Activated CD8-positive, alpha-beta memory T cell treated with anti-CD3 and anti-CD28 coated beads for 4 hours (primary cell): ENCODE results near the gene TPM4.
A peak's percentile ranks its signal among the peaks of the same experiment; 100 is the strongest.

Experiments
- DNase-seq, 2 donors: peaks; one replicate each; pipeline ENCODE4 v3.0.0-alpha.2; 2020; ENCODE audit warnings: low read depth in 2 of 2

TPM4 gene

DNA sequence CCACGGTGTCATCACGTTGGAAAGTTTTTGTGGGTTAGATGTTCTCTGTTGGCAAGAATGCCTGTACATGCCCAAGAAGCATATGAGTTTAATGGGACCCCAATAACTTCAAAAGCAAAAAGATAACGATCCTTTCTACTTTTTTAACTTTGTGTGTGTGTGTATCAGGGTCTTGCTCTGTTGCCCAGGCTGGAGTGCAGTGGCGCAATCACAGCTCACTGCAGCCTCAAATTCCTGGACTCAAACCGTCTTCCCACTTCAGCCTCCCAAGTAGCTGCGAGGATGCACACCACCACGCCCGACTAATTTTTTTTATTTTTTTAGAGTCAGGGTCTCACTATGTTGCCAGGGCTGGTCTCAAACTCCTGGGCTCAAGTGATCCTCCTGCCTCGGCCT lies 34.3 kb upstream of the TPM4 start:
- no peak for DNase-seq

DNA sequence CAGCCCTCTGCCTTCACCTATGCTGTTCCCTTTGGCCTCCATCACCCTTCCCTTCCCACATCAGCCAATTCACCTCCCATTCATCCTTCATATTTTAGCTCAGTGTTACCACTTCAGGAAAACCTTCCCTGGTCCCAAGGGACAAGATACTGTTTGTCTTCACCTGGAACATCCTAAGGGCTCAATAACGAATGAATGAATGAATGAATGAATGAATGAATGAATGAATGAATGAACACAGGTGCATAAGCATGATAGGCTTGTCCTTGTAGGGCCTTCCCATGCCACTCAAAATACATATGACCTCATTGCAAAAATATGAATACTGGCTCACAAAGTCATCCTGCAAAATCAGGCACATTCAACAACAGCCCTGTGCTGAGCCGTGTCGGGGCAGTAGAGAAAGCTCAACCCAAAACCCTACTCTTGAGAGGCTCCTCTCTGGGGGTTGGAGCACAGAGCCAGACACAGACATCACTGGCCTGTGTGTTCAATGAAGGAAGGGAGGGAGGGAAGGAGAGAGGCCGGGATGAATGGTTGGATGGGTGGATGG lies 33.7 kb upstream of the TPM4 start:
- DNase-seq: no peak

DNA sequence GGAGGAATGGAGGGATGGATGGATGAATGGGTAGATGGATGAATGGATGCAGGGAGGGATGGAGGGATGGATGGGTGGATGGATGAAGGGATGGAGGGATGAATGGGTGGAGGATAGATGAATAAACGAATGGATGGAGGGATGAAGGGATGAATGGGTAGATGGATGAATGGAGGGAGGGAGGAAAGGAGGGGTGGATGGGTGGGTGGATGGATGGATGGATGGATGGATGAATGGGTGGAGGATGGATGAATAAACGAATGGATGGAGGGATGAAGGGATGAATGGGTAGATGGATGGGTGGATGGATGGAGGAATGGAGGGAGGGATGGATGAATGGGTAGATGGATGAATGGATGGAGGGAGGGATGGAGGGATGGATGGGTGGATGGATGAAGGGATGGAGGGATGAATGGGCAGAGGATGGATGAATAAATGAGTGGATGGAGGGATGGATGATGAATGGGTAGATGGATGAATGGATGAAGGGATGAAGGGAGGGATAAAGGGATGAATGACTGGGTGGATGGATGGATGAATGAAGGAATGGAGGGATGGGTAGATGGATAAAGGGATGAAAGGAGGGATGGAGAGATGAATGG lies 33.0 kb upstream of the TPM4 start:
- no peak for DNase-seq

DNA sequence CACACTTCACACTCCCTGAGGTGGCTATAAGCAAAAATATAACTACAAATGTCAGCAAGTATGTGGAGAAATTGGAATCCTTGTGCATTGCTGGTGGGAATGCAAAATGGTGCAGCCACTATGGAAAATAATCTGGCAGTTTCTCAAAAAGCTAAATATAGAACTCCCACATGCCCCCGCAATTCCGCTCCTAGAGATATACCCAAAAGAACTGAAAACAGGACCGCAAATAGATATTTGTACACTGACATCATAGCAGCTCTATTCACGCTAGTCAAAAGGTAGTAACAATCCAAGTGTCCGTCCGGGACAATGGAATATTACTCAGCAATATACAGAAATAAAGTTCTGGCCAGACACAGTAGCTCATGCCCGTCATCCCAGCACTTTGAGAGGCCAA lies 31.5 kb upstream of the TPM4 start:
- no peak for DNase-seq

DNA sequence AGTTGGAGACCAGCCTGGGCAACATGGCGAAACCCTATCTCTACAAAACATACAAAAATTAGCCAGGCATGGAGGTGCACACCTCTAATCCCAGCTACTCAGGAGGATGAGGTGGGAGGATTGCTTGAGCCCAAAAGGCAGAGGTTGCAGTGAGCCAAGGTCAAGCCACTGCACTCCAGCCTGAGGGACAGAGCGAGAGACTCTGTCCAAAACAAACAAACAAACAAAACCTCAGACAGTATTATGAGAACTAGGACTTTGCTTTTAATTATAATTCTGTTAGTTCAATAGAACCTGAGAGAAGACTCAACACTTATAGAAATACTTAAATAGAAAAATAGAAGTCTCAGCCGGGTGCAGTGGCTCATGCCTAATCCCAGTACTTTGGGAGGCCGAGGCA lies 31.1 kb upstream of the TPM4 start:
- DNase-seq: no peak

DNA sequence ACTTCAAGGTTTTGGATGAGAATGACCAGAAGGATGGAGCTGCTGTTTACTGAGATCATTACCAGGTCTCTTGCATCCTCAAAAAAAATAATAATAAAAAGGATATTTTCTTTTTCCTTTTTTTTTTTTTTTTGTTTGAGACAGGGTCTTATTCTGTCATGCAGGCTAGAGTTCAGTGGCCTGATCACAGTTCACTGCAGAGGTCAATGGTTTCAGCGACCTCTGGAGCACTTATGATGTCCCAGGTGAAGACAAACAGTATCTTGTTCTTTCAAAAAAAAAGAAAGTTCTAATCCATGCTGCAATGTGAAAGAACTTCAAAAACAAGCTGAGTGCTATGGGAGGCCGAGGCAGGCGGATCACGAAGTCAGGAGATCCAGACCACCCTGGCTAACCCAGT lies 30.4 kb upstream of the TPM4 start:
- DNase-seq: no peak

DNA sequence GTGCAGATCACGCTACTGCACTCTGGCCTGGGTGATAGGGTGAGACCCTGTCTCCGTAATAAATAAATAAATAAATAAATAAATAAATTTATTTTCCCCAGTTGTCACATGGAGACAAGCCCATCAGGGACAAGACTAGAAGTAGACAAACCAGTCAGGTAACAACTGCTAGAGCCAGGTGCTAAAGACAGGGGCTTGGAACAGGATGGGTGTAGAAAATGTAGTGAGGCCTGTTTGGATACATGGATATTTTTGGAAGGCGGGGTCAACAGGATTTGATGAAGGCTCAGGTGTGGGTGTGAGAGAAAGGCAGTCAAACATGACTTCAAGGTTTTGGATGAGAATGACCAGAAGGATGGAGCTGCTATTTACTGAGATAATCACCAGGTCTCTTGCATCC lies 27.7 kb upstream of the TPM4 start:
- DNase-seq: no peak

DNA sequence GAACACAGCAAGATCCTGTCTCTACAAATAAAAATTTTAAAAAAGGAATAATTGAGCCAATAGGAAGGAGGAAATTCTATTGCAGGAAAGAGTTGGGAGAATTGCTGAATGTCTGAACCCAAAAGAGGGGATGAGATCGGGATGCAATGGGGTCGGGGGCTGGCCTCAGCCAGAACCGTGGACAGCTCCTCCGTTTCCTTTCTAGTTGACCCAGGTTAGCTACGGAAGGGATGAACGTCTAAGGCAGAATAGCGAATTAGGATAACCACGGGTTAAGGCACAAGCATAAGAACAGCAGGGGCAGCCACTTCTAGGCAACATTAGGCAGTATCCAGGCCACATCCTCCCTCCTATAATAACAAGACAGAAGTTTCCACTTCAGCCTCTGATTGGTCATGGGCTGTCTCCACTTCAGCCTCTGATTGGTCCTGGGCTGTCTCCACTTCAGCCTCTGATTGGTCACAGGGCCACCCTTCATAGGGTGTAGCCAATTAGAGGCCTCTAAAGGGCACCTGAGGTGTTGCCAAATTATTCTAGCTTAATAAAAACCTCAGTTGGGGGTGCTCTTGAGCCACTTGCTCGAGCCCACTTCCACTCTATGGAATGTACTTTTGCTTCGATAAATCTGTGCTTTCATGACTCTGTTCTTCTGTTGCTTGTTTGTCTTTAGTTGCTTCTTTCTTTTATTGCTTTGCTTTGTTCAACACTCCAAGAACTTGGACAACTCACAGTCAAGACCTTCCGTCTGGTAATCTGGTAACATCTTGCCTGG lies 24.9 kb upstream of the TPM4 start:
- DNase-seq: peak in 1 of 2 donors; percentile 17

DNA sequence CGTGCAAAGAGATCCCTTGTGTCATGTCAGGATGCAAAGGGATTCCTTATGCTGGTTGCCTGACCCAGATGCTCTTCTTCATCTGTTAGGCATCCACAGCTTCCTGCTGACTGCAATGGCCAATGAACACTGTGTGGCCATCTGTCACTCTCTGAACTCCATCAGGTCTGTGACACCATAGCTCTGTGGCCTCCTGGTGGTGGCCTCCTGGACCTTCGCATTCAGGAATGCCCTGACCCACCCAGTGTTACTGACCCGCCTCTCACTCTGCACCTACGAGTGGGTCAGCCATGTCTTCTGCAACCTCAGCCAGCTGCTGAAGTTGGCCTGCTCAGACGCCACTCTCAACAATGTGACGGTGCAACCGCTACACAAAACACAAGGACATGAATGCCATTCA lies 23.9 kb upstream of the TPM4 start:
- DNase-seq: no peak

DNA sequence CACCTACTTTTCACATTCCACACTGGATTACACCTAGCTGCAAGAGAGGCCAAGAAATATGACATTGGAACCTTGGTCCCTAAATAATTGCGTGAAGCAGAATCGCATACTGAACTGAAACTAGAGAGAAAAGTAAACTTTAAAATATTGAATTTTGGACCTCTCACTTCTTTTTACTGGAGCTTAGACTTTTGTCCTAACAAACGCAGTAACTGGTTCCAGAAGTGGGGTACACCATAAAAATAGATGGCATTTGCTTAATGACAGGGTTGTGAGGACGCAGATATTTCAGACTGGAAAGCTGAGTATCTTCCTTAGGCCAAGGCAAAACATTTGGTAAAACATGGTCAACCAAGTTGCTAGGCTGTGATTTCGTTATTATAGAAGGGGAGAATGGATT lies 19.2 kb upstream of the TPM4 start:
- DNase-seq: no peak

DNA sequence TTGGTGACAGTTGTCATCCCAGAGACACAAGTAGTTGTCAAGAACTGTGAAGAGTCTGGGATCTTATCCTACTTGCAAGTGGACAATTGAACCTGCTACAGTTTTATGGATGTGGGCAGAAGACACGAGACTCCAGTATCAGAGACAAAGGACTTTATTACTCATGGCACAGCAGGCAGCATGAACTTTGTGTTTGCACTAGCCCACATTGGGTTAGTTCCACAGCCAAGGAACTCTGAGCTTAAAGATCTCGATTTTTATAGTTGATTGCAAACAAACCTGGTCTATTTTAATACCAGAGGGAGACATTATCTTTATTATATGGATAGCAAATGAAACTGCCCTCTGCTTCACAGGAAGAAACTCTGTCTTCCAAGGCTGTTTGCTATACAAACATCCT lies 16.0 kb upstream of the TPM4 start:
- DNase-seq: no peak

DNA sequence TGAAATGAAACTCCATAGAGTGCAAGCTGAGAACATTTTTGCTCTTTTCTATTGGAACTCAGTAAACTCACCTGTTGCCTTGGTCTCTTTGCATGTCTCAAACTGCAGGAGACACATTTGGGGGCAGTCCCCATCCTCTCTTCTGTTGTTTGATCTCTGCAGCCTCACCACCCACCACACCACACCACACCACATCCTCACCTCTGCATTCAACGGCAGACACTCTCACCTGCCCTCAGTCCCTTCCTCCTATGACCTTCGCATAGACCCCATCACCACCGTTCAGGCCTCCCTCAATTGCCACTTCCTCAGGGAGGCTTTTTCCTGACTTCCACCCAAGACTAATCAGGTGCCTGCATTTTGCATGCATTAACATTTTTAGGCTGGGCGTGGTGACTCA lies 14.4 kb upstream of the TPM4 start:
- DNase-seq: no peak

DNA sequence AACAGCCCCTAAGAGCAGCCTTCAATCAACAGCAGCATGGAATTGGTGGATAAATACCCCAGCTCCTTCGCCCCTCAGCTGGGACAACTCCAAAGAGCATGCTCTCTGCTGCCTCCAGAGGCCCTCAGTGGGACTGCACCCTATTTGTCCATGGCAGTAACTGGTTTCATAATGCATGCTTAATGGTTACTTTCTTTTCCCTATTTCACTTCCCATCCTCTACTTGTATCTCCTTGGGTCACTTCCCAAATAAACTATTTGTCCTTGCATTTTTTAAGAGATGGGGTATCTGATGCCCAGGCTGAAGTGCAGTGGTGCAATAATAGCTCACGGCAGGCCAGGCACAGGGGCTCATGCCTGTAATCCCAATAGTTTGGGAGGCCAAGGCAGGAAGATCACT lies 13.5 kb upstream of the TPM4 start:
- no peak for DNase-seq

DNA sequence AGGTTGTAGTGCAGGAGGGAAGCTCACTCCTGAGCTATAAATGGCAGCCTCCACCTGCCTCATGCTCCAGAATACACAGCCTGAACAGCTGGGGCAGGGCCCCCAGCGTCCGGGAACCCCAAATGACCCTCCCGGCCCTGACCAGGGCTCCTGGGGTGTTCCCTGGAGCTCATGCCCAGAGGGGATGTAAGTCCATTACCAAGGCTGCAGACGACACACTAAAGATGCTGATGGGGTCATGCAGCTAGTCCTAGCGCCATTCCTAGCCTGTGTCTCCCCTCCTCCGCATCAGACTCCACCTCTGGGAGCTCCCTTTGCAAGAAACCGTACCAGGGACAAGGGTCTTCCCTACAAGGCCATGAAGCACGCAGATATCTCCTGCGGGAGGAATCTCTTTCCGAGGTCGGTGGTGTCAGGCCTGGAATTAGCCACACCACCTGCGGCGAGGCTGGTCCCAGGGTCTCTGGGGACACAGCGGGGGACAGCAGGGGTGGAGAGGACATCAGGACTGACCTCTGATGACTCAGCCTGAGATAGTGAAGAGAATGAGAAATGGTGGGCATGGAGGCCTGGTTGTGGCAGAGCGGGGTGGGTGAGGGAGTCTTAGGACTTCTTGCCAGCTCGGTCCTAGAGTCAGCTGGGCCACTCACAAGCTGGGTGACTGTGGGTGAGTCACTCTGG lies 11.9 kb upstream of the TPM4 start:
- no peak for DNase-seq

DNA sequence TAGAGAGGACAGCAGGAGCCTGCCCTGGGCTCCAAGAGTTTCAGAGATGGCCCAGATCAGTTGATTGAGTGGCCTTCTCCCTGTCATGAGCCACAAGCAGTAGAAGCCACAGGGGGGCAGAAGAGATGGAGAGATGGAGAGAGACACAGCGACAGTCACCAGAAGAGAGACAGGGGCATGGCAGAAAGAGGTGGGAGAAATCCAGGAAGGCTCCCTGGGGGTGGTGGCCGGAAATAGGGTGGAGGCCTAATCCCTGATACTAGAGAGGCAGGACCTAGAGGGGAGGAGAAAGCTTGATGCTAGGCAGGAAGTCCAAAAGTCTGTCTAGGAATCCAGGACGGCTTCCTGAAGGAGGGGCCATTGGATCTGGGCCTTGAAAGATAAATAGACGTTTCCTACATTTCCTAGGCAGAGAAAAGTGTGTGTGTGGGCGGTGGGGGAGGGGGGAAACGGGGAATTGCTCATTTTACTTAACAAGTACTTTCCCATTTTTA lies 9.6 kb upstream of the TPM4 start:
- no peak for DNase-seq

DNA sequence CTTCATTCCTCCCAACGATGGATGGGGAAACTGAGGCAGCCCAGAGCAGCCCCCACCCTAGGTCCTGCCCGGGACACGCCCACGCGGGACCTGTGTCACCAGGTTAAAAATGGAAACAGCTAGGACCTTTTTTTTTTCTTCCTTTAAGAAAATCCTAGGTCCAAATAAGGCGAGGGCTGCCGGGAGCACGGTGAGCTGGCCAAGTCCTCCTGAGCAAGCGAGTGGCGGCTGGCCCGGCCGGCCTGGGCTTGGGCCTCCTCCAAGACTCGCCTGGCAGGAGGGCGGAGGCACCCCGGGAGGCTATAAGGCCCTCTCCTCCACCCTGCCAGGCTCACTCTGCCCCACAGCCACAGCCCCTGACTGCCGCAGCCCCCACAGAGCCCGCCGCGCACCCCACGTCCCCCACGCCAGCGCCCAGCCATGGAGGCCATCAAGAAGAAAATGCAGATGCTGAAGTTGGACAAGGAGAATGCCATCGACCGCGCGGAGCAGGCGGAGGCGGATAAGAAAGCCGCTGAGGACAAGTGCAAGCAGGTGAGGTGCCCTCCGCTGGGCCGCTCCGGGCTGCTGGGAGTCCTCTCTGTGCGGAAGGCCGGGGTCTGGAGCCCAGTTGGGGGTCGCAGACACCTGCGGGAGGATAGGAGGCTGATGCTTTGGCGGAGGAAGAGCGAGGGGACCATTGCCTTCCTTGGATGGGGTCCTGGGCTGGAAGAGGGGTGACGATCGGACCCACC lies 8.9 kb upstream of the TPM4 start:
- DNase-seq: no peak

DNA sequence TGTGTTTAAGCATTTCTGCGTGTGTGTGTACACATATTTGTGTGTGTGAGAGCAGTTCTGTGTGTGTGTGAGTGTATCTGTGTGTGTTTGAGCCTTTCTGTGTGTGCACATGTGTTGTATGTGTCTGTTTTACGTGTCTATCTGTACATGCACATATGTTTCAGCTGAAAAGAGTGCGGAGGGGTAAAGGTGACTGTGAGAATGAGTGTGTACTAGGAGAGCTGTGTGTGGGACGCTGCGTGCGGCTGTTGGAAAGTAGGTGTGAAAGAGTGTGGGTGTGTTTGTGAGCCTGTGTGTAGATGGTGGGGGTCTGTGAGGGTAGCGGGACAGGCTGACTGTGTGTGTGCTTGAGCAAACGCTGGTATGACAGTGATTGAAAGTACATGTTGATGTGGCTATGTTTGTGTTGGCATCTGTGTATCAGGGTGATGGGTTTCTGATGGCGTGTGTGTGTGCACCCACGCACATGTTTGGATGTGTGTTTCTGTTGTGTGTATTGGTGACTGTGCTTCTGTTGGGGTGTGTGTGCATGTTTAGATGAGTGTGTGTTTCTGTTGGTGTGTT lies 7.5 kb upstream of the TPM4 start:
- no peak for DNase-seq

DNA sequence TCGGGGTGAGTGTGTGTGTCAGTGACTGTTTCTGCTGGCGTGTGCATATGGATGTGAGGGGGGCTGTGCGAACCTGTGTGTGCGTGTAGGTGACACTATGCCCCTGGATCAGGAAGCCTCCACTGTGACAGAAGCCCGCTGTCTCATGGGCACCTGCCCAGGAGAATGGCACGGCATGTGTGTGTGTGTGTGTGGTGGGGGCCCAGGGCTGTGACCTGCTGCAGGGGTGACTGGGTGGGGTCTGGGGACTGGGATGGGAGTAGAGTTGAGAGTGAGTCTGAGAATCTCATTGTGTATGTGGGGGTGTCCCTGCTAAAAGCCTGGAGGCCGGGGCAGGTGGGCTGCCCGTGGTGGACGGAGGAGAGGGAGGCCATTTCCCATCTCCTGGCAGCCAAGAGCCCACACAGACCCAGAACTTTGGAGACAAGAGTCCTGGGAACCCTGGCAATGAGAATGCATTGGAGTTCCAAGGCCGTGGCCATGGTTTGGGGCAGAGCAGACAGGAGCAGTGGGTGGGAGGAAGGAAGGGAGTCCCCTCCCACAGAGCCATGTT lies 6.4 kb upstream of the TPM4 start:
- DNase-seq: no peak

DNA sequence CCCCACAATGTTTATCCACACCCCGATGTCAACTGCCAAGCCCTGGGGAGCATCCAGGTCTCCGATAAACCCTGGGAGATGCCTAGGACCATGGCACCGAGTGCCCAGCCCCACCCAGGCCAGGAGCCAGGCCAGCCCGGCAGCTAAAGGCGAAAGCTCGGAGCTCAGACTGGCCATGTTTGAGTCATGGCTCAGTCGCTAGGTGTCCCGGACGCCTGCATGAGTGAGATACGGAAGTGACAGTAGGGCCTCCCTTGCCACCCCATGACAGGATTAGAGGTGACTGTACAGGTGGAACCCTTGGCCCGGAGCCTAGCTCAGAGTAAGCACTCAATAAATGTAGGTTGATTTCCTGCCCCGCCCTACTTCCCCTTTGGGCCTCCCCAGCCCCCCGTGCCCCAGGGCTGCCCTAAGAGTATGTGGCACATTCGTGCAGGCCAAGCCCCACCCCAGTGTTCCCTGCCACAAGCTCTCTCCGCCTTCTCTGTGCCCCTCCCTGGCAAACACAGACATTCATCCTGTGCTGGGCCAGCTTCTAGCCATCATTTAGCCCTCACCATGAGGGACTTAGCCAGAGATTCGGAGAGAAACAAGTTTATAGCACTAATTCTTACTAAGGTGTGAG lies 5.8 kb upstream of the TPM4 start:
- DNase-seq: peak; percentile 58 to 83

DNA sequence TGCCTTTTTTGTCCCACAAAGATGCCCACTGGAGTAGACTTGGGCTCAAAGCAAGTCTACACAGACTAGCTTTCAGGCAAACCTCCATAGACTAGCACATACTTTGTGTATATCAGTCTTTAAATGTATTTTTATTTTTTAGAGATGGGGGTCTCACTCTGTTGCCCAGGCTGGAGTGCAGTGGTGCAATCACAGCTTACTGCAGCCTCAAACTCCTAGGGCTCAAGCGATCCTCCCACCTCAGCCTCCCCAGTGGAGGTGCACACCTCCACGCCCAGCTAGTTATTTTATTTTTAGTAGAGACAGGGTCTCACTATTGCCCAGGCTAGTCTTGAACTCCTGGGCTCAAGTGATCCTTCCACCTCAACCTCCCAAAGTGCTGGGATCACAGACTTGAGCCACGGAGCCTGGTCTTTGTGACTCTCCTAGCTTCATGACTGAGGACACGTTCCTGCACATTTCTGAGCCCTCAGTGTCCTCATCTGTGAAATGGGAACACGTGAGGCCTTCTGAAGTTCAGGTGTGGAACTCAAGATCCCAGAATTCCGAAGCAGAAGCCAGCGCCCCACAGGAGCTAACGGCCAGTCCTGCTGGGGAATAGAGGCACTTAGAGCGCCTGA lies 5.1 kb upstream of the TPM4 start:
- no peak for DNase-seq

DNA sequence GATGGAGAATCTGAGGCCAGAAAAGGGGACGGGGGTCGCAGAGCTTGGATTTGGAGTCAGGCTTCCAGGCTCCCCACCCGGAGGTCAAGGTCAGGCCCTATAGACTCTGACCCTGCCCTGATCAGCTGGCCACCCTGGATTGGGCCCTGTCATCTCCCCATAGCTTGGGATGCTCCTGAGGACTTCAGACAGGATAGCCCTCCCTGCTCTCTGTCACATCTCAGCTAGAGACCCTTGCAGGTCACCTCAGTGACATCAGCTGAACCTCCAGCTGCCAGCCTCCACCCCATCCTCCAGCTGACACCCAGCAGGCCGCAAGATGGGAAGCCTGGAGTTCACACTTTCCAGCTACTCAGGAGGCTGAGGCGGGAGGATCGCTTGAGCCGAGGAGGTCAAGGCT lies 2.8 kb upstream of the TPM4 start:
- no peak for DNase-seq
